8988T (cell line): ENCODE measurements around the gene ABCB9.
"Not testable (repeated sequence)": the region's sequence is repeated elsewhere in the genome, so short reads cannot be mapped to it uniquely, and the experiment has no call there.

Experiments used
- DNase-seq: peaks from one replicate; pipeline ENCODE4 v3.0.0; 2011

ABCB9 gene

DNA sequence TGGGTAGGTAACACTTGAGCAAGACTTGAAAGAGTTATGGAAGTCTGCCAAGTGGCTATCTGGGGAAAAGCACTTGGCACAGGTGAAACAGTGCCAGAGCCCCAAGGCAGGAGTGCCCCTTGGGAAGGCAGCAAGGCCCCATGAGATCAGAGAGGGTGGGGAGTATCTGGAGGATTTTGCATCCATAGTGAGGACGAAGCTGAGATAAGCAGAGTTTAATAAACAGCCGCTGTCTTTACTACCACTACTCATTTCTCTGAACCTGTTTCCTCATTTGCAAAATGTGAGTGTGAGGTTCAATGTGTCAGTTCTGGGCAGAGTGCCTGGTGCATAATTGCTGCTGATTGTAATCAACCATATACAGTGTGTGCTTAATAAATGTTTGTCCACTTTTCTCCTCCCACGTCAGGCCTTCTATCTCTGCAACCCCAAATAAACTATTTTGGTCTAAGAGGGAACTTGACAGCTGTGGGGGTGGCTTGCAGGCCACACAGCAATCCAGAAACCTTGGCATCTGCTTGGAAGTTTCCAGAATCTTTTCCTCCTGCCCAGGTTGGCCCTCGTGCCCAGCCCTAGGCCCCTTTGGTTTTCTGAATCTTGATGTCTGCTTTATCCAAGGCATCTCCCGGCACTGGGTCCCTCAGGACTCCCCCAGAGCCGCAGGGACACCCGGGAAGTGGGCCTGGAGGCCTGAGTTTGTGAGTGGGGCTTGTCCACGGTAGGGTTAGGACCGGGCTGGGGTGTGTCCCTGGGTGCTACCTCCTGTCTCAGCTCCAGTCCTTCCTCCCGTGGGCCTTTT is 4.5 kb downstream of the ABCB9 start:
- DNase-seq: peak; percentile 22

- peak; percentile 7 for DNase-seq
These were observed 6.1 kb downstream of the ABCB9 start for GRCh38 chr12:122960193-122960569.

- DNase-seq: no peak
These were observed 6.6 kb downstream of the ABCB9 start for GRCh38 chr12:122959566-122960192.

GRCh38 chr12:122958198-122958888 is 7.9 kb downstream of the ABCB9 start:
- no peak for DNase-seq

- no peak for DNase-seq
These were observed 10.2 kb downstream of the ABCB9 start for GRCh38 chr12:122956035-122956434.

DNA sequence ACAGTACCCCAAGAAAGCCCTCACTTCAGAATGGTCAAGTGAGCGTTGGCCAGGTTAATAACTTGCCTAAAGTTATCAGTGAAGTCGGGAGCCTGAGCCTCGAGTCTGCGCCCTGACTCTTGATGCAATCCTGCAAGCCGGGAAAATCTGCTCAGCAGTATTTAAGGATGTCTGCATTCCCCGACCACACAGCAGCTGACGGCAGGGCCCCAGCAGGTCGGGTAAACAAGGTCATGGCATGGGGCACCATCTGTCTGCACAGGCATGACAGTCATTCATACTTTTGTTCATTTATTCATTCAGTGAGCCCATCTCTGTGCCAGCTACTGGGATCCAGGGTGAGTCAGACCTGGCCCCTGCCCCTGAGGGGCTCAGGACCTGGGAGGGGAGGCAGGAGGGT is 11.1 kb downstream of the ABCB9 start:
- DNase-seq: no peak

DNA sequence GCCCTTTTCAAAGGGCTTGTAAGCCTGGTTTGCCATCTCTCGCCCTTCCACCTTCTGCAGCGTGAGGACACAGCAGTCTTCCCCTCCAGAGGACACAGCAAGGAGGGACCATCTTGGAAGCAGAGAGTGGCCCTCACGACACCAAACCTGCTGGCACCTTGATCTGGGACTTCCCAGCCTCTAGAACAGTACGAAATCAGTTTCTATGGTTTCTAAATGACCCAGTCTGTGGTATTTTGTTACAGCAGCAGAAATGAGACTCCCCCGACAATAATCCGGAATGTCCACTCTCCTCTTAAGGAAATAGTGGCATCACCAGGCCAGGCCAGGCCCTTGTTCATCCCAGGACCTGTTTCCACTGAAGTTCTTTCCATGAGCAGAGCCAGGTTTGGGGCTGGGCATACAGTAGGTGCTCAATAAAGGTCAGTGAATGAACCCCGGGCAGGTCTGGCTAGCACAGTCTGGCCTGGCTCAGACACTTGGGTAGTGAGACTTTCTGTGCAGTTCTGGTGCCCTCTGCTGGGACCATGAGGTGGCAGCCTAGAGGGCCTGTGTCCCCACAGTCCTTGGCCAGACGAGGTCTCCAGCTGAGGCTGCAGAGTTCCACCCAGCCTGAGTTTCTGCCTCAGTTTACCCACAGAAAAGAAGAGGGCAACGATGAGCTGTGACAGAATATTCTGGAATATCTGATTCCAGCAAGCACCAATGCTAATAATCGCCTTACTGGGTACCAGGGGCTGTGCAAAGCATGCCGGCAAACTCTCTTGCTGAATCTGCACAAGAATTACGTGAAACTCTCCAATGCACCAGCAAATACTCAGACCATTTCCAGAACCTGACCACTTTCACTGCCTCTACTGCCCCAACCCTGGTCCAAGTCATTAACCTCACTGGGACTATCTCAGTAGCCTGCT is 14.0 kb downstream of the ABCB9 start:
- DNase-seq: peak; percentile 91

- no peak for DNase-seq
These were observed 14.9 kb downstream of the ABCB9 start for GRCh38 chr12:122951406-122951805.

- no peak for DNase-seq
These were observed 16.2 kb downstream of the ABCB9 start for GRCh38 chr12:122949816-122950675.

DNA sequence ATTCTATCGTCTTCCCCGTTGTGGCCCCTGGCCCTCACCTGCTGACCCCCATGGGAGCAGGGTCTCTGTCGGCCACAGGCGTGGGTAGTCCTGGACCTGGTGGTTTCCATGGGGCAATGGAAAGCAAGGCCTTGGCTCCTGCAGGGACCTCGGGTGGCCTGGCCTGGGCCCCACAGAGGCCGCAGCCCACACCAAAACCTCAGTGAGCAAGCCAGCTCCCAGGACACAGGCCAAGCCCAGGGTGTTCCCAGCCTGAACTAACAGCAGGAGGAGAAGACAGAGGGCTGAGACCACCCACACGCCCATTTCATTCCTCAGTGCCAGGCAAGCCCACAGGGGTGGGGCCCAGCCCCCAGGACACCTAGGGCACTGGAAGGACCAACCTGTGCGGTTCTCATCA is 16.9 kb downstream of the ABCB9 start:
- DNase-seq: no peak

DNA sequence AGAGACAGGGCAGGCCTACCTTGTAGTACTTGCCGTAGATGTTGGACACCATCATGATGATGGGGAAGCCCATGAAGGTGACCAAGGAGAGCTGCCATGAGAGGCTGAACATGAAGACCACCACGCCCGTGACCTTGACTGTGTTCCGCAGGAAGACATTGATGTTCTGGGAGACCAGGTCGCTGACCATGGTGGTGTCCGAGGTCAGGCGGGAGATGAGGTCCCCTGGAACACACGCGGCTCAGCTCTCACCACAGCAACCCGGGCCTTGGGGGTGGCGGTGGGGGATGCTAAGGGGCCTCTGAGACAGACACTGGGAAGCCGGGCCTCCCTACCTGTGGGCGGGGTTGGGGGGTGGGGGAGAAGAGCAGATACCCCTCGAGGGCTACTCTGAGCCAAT is 17.7 kb downstream of the ABCB9 start:
- no peak for DNase-seq

- no peak for DNase-seq
These were observed 18.9 kb downstream of the ABCB9 start for GRCh38 chr12:122947352-122947792.

DNA sequence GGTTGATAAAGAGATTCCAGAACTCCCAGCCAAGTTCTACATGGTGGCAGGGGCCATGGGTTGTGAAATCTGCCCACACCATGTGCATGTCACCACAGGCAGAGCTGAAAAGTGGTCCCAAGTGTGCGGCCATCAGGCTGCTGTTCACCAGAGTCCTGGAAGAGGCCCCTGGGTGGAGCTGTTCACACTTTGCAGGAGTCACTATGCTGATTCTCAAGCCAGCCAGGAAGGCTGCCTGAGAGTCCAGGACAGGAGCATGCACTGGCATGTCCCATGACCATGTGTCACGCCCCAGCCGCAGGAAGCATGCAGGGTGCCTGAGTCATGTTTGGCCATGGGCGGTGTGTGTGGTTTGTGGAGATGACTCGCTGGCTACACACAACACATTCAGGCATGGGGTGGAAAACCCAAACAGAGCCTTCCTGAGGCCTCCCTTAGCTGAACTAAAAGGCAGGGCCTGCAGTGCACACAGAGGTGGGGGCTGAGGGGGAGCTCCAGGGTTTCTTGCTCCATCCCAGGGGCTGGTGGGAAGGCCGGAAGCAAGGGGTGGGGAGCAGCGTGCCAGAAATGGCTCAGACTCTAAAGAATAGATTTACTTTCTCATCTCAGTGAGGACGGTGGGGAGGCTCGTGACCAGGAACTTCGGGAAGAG is 19.4 kb downstream of the ABCB9 start:
- peak; percentile 95 for DNase-seq

DNA sequence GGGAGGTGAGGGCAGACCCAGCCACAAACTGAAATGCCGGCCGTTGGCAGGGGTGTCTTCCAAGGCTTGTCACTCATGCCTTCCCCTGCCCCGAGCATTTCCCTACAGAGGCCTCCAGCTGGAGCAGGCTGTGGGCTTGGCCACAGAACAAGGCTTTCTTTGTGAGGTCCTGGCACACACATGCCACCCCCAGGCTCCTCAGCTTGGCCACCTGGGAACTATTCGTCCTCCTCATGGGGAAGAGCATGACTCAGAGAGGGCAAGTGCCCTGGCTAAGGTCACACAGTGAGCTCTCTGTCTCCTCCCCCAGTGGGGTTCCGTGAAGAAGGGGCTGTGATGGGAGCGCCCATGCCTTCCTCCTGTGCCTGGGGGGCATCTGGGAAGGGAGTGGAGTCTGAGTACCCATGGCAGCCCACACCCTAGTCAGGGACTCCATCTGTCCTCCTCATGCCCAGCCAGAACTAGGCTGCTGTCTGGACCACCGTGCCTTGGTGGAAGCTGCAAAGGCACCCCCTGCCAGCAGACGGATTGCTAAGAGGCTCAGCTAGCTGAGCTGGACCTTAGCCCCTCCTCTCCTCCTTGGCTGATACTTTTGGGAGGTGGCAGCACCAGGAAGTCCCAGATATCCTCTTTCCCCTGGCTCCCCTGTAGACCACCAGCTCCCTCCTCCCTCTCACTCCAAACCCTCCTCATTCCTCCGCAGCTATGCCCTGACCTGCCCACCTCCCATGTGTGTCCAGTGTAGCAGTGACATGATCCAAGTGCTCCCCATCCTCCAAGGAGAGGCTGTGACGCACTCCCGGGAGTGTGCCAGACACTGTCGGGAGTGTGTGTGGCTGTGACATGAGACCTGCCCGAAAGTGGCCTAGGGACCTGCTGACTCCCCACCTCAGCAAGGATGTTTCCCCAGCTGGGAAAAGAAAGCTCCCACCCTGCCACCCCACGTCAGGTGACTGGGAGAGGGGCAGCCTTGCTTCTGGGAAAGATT is 21.4 kb downstream of the ABCB9 start:
- DNase-seq: no peak

DNA sequence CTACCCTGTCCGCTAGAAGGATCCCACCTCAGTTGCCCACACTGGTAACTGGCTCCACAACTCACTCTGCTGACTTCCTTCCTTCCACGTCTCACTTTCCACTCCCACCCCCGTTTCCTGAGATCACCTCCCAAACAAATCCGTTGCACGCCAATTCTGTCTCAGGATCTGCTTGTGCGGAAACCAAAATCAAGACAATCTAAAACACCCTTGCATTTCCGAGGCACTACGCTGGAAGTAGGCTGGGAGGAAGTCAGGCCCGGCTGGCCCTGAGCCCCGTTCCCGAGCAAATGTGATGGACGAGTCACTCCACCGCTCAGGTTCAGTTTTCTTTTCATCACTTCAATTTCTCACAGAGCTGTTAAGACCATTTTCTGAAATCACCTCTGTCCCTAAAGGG is 23.1 kb downstream of the ABCB9 start:
- DNase-seq: peak; percentile 6

DNA sequence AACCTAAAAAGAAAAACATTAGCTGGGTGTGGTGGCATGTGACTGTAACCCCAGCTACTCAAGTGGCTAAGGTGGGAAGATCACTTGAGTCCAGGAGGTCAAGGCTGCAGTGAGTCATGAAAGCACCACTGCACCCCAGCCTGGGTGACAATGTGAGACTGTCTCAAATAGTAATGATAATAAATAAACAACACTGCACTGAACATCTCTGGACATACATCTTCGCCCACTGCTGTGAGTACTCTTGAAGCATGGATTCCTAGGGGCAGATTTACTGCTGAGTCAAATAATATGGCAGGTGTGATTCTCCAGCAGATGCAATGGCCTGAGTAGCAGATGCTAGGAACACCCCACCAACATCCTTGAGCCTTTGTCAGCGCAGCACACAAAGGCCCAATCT is 23.6 kb downstream of the ABCB9 start:
- DNase-seq: peak; percentile 5

DNA sequence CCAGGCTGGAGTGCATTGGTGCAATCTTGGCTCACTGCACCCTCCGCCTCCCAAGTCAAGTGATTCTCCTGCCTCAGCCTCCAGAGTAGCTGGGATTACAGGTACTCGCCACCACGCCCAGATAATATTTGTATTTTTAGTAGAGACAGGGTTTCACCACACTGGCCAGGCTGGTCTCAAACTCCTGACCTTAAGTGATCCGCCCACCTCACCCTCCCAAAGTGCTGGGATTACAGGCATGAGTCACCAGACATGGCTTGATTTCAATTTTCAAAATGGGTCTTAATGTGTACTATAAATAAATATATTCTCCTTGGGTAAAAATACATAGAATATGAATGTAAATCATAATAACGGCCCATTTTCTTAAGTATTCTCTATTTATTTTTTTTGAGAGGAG is 24.9 kb downstream of the ABCB9 start:
- not testable (repeated sequence) for DNase-seq

DNA sequence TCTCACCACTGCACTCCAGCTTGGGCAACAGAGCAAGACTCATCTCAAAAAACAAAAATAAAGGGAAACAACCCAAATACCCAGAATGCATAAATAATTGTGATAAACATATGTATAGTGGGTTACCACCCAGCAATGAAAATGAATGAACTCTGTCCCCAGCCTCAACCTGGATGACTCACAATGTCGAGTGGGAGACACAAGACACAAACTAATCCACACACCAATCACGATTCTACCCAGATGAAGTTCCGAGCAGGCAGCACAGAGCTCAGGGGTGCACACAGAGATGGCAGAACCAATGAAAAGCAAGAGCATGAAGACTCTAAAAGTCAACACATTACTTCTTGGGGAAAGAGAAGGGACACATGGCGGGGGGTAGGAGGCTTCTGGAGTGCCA is 27.1 kb downstream of the ABCB9 start:
- DNase-seq: no peak

- DNase-seq: no peak
These were observed 28.6 kb downstream of the ABCB9 start for GRCh38 chr12:122937622-122938091.

- no peak for DNase-seq
These were observed 30.9 kb downstream of the ABCB9 start for GRCh38 chr12:122935318-122935717.
